Measurements from ENCODE around the gene PRMT1.
"Not testable (repeated sequence)": the region's sequence is repeated elsewhere in the genome, so short reads cannot be mapped to it uniquely, and the experiment has no call there.

The PRMT1 gene

GRCh38 chr19:49710372-49710951 lies 33.4 kb downstream of the PRMT1 start:
- intact Hi-C loops (cut with DNase I): no loop called here

GRCh38 chr19:49712397-49712859 lies 35.4 kb downstream of the PRMT1 start:
- DNase-seq: no peak
- intact Hi-C loops (cut with DNase I): no loop called here

More at GRCh38 chr19:49710372-49710951, 33.4 kb downstream of the PRMT1 start:
- no peak for DNase-seq

- intact Hi-C loops (cut with DNase I): no loop called here
- DNase-seq: no peak
Observed at GRCh38 chr19:49713236-49713845, 36.3 kb downstream of the PRMT1 start.

- DNase-seq: no peak
- intact Hi-C loops (cut with DNase I): no loop called here
Observed at GRCh38 chr19:49716154-49716553, 39.1 kb downstream of the PRMT1 start.

- DNase-seq: no peak
Observed at GRCh38 chr19:49718511-49718910, 41.4 kb downstream of the PRMT1 start.

GRCh38 chr19:49718991-49719390 lies 41.9 kb downstream of the PRMT1 start:
- intact Hi-C loops (cut with DNase I): no loop called here
- no peak for DNase-seq

More at GRCh38 chr19:49718511-49718910, 41.4 kb downstream of the PRMT1 start:
- intact Hi-C loops (cut with DNase I): no loop called here

GRCh38 chr19:49719420-49719819 lies 42.3 kb downstream of the PRMT1 start:
- DNase-seq; intact Hi-C loops (cut with DNase I): not testable (repeated sequence)

- peak in 1 of 10 donors; percentile 62 for DNase-seq
- intact Hi-C loops (cut with DNase I): no loop called here
Observed at GRCh38 chr19:49727217-49728030, 50.4 kb downstream of the PRMT1 start.

- intact Hi-C loops (cut with DNase I): no loop called here
- DNase-seq: no peak
Observed at GRCh38 chr19:49730166-49730565, 53.1 kb downstream of the PRMT1 start.

Measured in posterior cingulate gyrus (tissue), 11 donors.